Measurements from ENCODE around the gene LHX5. TPM values are rescaled to one million over a fixed set of nuclear protein-coding genes. Genes with fewer than 3 reads are reported as not detected.

The LHX5 gene
- total RNA-seq, 1 donor from 2014 or later = 48.4 TPM

GRCh38 chr12:113473942-113474341, 2.3 kb upstream of the LHX5 start:
- no peaks in the 10 kb centered on the region for H3K27me3 ChIP-seq
- Mint-ChIP-seq H3K27me3 (ENCODE audit: insufficient read depth, low read depth) (peaks cover 83% of the 10 kb centered on the region), H3K4me1 (peaks cover 52% of the 10 kb centered on the region), H3K4me3 (peak overlapping the region; percentile 93), H3K9me3 (peaks cover 3% of the 10 kb centered on the region), H3K27ac (no peak overlapping the region), H3K36me3 (no peaks in the 10 kb centered on the region)
- no peaks in the 10 kb centered on the region for H3K9me3 ChIP-seq (ENCODE audit: low read depth)
- H3K4me2 ChIP-seq = peak overlapping the region; percentile 99
- peak overlapping the region; percentile 95 for H3K4me3 ChIP-seq
- peaks cover 100% of the 10 kb centered on the region for H3K79me2 ChIP-seq (ENCODE audit: low read depth)
- no peaks in the 10 kb centered on the region for H3K36me3 ChIP-seq
- no peak for TF ChIP-seq EZH2 (IDR thresholded peaks at IDR 0.05)
- no peak for TF ChIP-seq EZH2phosphoT487 (IDR thresholded peaks at IDR 0.05)
- TF ChIP-seq CTCF (IDR thresholded peaks at IDR 0.05) = no peak
- peak overlapping the region; percentile 28 for H3K9ac ChIP-seq
- no peak overlapping the region for H2AFZ ChIP-seq (replicated peaks)
- peak overlapping the region; percentile 80 for H3K27ac ChIP-seq
- peaks cover 75% of the 10 kb centered on the region for H3F3A ChIP-seq (ENCODE audit: low read depth)
- H4K20me1 ChIP-seq (ENCODE audit: low read depth) = peaks cover 99% of the 10 kb centered on the region
- H3K4me1 ChIP-seq = peaks cover 42% of the 10 kb centered on the region
- DNase-seq (ENCODE audit: low spot score) = peak; percentile 72

- Histone ChIP-seq H3F3A (ENCODE audit: low read depth) (peaks cover 75% of the 10 kb centered on the region), H3K4me3 (peak overlapping the region; percentile 95), H4K20me1 (ENCODE audit: low read depth) (peaks cover 99% of the 10 kb centered on the region), H3K4me2 (peak overlapping the region; percentile 99), H2AFZ (replicated peaks) (no peak overlapping the region), H3K4me1 (peaks cover 43% of the 10 kb centered on the region), H3K27me3 (no peaks in the 10 kb centered on the region), H3K79me2 (ENCODE audit: low read depth) (peaks cover 100% of the 10 kb centered on the region), H3K9me3 (ENCODE audit: low read depth) (no peaks in the 10 kb centered on the region), H3K9ac (no peak overlapping the region), H3K36me3 (no peaks in the 10 kb centered on the region), H3K27ac (peak overlapping the region; percentile 80)
- Mint-ChIP-seq H3K4me1 (peaks cover 52% of the 10 kb centered on the region), H3K27me3 (ENCODE audit: insufficient read depth, low read depth) (peaks cover 84% of the 10 kb centered on the region), H3K36me3 (peaks cover 2% of the 10 kb centered on the region), H3K4me3 (peak overlapping the region; percentile 93), H3K9me3 (peaks cover 3% of the 10 kb centered on the region), H3K27ac (no peak overlapping the region)
- DNase-seq (ENCODE audit: low spot score) = no peak
- TF ChIP-seq EZH2phosphoT487 (IDR thresholded peaks at IDR 0.05) = no peak
- no peak for TF ChIP-seq CTCF (IDR thresholded peaks at IDR 0.05)
- no peak for TF ChIP-seq EZH2 (IDR thresholded peaks at IDR 0.05)
Measured at GRCh38 chr12:113473400-113473799, 1.7 kb upstream of the LHX5 start.

GRCh38 chr12:113472191-113473121, 785 bp upstream of the LHX5 start:
- Histone ChIP-seq H3K79me2 (ENCODE audit: low read depth) (peaks cover 100% of the 10 kb centered on the region), H3K4me2 (peak overlapping the region; percentile 99), H3K36me3 (no peaks in the 10 kb centered on the region), H3K9me3 (ENCODE audit: low read depth) (no peaks in the 10 kb centered on the region), H3F3A (ENCODE audit: low read depth) (peaks cover 70% of the 10 kb centered on the region), H3K4me1 (peaks cover 42% of the 10 kb centered on the region), H3K27ac (peak overlapping the region; percentile 68), H3K4me3 (peak overlapping the region; percentile 95), H2AFZ (replicated peaks) (no peak overlapping the region), H3K9ac (peak overlapping the region; percentile 59), H4K20me1 (ENCODE audit: low read depth) (peaks cover 99% of the 10 kb centered on the region), H3K27me3 (no peaks in the 10 kb centered on the region)
- peaks cover 49% of the 10 kb centered on the region for H3K4me1 Mint-ChIP-seq
- DNase-seq (ENCODE audit: low spot score) = peak; percentile 79
- peaks cover 81% of the 10 kb centered on the region for H3K27me3 Mint-ChIP-seq (ENCODE audit: insufficient read depth, low read depth)
- peaks cover 2% of the 10 kb centered on the region for H3K36me3 Mint-ChIP-seq
- H3K27ac Mint-ChIP-seq = no peak overlapping the region
- H3K9me3 Mint-ChIP-seq = no peaks in the 10 kb centered on the region
- TF ChIP-seq CTCF (IDR thresholded peaks at IDR 0.05) (no peak), EZH2 (IDR thresholded peaks at IDR 0.05) (no peak), EZH2phosphoT487 (IDR thresholded peaks at IDR 0.05) (no peak)
- peak overlapping the region; percentile 93 for H3K4me3 Mint-ChIP-seq

Data from neural progenitor cell (in vitro differentiated cells).